HG03280 (cell line): ENCODE data around the gene PRPF38B.
"Not testable (repeated sequence)": the region's sequence is repeated elsewhere in the genome, so short reads cannot be mapped to it uniquely, and the experiment has no call there.

Source experiments
- ATAC-seq: cut with Tn5 transposase; IDR thresholded peaks from one replicate; pipeline ENCODE4 v1.9.1; 2021; ENCODE audit warnings: mild to moderate bottlenecking, moderate library complexity; ENCODE audit not compliant: unreplicated experiment

Gene PRPF38B

GRCh38 chr1:108678706-108679105, 13.4 kb upstream of the PRPF38B start:
- ATAC-seq: no peak

DNA sequence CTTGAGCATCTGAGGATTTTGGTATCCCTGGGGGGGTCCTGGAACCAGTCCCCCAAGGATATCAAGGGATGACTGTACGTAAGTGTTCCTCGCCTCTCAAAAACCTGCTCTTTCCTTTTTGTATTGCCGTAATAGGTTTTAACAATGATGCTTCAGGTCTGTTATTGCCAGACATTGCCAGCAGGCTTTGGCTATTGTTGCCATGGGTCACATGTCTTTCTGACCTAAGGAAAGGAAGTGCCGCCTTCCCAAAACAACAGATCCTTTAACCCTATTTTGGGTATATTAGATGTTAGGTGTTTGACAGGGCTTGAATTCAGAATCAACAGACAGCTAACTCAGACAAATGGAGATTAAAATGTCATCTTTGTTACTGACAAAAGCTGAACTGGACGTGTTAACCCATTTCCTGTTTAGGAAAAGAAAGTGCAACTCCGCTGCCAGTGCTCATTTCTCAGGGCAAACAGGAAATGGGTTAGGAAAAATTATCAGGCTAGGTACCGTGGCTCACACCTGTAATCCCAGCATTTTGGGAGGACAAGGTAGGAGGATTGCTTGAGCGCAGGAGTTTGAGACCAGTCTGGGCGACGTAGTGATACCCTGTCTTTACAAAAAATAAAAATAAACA, 12.4 kb upstream of the PRPF38B start:
- ATAC-seq: no peak

GRCh38 chr1:108681701-108682100, 10.4 kb upstream of the PRPF38B start:
- not testable (repeated sequence) for ATAC-seq

DNA sequence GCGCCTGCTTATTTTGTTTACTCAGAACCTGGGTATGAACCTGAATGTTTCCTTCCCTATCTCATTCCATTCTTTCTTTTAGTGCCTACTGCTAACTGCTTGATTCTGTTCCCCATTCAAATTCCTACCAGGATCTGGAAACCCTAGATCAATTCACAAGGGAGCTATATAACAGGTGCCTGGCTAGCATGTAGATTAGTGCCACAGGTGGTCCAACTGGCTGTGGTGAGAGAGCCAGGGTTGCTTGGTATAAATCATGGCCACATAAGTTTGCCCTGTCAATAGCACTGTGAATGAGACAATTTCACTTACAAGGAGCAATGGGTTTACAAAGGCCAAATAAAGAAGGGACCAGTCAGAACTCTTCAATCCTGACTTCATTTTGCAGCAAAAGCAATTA, 6.6 kb upstream of the PRPF38B start:
- no peak for ATAC-seq

DNA sequence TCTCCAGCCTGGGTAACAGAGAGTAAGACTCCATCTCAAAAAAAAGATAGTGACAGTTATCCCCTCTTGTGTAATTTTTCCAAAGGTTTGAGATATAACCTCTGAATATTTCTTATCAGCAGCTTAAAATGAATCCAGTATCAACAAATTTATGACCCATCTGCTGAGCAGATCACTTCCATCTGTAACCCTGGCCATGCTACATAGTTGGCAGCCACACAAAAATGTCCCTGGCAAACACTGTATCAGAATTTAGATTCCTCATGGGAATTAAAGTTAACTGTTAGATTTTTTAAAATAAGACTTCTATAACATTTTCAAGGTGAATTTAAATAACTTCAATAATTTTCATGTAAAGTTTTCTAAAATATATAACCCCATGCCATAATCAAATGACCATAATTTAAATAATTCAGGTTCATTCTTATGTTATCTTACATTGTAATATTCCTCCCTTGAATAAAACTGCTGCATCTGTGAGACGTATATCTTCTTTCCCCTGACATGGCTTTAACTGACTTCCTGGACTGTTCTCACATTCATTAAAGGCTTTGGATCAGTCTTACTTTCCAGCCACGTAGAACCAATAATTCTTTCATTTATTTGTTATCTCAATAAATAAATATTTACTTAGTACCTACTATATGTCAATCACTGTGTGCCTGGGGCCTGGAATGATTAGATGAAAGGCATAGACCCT, 5.3 kb upstream of the PRPF38B start:
- ATAC-seq: no peak

DNA sequence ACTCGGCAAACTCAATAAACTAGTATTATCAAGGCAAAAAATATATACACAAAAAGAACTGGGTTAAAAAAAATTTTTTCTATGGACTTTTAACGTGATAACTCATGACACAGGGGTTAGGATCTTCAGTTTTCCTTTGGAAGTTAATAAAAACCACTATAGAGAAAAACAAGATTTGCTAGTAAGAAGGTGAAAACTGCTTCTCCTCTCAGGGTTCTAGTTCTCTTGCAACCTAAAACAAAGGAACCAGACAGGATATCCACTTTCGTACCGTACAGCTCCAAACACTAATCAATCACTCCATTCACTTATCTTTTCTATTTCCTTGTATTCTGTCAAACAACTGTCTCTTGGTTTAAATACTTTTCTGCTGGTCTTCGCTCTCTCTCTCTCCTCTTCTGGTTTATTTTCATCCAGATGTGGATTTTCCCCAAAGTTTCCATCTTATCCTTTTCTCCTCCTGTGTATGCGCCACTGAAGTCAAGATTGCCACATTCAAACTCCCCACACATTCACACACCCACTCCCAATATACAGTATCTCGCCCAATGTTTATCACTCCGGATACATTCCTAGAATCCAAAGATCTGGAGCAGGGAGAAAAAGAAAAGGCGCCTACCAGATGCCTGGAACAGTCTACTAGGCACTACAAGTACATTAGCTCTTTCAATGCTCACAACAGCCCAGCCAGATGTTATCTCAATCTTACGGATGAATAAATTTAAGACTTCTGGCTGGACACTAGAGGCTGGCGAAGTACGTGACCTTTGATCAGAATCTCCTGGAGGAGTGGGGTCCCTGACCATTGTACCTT, 775 bp upstream of the PRPF38B start:
- peak; percentile 0 for ATAC-seq

DNA sequence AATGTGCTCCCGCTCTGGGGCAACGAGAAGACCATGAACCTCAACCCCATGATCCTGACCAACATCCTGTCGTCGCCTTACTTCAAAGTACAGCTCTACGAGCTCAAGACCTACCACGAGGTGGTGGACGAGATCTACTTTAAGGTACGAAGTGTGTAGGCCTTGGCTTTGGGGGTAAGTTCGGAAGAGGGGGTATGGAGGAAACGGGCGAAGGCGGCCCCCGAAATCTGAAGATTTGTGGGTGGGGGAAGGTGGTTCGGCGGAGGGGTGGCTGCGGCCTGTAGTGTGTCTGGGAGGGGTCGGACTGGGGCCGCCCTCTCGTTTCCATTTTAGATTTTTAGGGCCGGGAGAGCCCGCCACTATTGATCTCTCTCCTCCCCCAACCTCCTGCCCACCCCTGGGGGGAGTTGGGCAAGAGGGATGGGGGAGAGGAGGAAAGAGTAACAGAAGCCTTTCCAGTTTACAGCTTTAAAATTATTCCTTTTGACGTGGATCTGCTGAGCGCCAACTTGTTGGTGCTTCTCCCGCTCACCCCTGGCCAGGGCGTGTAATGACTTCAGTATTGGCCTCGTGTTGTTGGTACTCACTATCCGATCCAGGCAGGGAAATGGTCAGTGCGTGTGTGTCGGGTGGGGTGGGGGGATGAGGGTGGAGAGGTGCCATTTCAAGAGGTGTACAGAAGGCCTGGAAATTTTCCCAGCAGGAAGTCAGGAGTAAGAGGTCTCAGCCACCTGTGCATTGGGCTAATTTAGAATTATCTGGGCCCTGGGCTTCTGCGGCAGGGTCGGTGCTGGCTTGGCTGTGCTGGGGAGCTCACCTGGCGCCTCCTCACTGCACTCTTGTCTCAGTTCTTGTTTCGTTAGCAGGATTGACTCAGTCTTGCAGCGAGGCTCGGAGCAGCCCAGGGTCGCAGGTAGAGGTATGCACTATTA, 880 bp downstream of the PRPF38B start:
- peak; percentile 51 for ATAC-seq

GRCh38 chr1:108695535-108695934, 3.4 kb downstream of the PRPF38B start:
- no peak for ATAC-seq

- no peak for ATAC-seq
These were observed 7.5 kb downstream of the PRPF38B start for GRCh38 chr1:108699375-108700332.

GRCh38 chr1:108701176-108701849, 9.2 kb downstream of the PRPF38B start:
- ATAC-seq: no peak

DNA sequence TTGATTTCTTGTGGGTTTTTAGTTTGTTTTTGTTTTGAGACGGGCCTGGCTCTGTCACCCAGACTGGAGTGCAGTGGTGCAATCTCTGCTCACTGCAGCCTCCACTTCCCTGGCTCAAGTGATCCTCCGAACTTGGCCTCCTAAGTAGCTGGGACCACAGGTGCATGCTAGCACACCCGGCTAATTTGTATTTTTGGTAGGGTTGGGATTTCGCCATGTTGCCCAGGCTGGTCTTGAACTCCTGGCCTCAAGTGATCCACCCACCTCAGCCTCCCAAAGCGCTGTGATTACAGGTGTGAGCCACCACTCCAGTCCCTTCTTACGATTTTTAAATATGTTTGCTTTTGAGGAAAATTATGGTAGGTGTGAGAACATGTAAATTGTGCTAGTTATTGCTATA, 10.0 kb downstream of the PRPF38B start:
- not testable (repeated sequence) for ATAC-seq

DNA sequence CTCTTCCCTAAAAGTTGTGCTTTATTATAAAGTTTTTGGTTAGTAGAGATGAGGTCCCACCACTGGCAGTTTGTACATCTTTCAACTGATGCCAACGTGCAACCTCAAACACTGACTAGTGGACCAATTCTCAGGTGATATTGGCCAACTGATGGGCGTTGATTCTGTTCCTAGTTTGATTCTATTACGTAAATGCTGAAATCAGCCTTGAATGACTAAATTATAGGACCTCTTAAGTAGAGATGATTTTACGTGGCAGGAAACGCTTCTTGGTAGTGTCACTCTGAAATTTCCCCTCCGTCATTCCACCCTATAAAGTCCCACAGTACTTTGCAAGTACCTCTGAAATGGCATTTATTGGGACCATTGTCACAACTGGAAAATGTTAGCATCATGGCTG, 11.8 kb downstream of the PRPF38B start:
- no peak for ATAC-seq

GRCh38 chr1:108704496-108704895, 12.4 kb downstream of the PRPF38B start:
- ATAC-seq: no peak

DNA sequence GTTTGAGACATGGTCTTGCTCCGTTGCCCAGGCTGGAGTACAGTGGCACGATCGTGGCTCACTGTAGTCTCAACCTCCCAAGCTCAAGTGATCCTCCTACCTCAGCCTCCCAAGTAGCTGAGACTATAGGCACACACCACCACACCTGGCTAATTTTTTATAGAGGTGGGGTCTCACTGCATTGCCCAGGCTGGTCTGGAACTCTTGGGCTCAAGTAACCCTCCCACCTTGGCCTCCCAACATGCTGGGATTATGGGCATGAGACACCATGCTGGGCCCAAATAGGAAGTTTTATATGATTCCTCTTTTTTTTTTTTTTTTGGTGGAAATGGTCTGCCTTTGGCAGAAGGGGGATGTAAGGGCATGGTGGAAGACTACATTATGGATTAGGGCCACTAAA, 14.5 kb downstream of the PRPF38B start:
- ATAC-seq: no peak

- no peak for ATAC-seq
These were observed 16.9 kb downstream of the PRPF38B start for GRCh38 chr1:108708691-108709660.

DNA sequence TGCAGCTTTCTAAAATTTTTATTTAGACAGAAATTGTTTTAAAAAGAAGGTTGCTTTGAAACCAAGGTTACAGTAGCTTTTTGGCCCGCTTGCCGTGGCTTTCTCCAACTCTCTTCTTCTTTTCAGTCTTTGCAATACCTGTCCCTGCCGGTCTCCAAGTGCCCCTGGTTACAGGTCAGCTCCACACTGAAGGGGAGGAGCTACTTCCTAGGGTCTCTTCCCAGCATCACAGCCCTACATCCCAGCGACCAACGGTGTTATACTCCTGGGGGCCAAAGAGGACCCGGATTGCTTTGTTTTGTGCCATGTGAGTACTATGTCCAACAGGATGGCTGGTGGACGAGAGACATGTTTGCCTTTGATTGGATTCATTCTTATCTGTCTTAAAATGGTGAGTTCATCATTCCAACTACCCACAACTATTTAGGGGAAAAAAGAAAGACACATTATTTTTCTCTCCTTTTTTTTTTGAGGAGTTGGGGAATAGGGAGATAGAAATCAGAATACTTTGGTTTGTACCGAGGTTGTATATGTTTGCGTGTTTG, 20.6 kb downstream of the PRPF38B start, which contains the start of gene FNDC7:
Gene FNDC7 (plus strand): TSS at position 303 of the 545 bp plus-strand sequence. CDS start 26 bp downstream, at position 329.
- no peak for ATAC-seq

DNA sequence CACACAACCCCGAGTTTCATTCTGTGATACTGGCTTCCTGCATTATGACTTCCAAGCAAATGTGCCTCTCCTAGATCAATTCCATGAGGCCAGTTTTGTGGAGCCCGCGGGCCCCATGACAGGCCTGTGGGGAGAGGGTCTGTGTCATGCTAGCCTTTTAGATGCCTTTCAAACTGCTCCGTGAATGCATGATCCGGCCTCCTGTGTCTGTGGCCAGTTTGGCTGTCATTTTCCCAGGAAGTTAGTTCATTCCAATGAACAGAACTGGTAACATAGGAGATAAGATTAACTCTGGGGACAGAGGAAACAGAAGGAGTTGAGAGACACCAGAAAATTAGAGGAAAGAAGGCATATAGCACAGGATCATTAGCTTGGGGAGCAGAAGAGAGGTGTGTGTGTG, 23.8 kb downstream of the PRPF38B start:
- ATAC-seq: no peak
